HG03442 (cell line): ENCODE measurements around the gene SH3GL3.

Experiments
- ATAC-seq: cut with Tn5 transposase; IDR thresholded peaks from one replicate; pipeline ENCODE4 v1.9.1; 2021; ENCODE audit warnings: mild to moderate bottlenecking, moderate library complexity; ENCODE audit not compliant: unreplicated experiment

SH3GL3 gene

DNA sequence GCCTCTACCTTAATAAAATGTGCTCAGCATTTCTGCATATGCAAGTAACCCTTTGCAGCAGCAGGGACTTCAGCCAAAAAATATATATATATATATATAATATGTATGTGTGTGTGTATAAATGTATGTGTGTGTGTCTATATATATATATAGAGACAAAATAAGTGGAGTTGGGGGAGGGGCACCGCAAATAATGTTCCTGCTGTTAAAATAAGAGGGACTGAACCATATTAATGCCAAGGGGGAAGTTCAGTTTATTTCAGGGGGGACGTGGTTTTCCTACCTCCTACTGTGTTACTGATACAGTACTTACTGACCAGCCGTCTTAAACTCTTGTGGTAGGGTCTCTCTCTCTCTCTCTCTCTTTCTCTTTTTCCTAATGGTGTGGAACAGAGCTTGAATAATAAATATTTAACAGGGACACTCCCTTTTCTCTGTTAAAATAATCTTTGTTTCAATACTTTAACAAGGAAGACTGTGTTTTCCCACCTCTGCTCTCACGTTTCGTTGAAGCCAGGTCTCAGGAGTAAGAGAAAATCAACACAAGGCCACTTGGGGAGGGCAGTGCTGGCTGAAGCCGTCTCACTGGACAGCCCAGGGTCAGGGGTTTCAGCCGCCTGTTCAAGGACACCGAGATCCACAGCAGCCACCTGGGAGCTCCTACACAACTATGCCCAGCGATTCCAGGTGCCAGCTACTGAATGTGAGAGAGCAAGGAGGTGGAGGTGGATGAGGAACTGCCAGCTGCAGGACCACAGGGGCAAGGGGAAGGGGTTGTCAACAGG lies 164.0 kb downstream of the SH3GL3 start:
- ATAC-seq: no peak

DNA sequence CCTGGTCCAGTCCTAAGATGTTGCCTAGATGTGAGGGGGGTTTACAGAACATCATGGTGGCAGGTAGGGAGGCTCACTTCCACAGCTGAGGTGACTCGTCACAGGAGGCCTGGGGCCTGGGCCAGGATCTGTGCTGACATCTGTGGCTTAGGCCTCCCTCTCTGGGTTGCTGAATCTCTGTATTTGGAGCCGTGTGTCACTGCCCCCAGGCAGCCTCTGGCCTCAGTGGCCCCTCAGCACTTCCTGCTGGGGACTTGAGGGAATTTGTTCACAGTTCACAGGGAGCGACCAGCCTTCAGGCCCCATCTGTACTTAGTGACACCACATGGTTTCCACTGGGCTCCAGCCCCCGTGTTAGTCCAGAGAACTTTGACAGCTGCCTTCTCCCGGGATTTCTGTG lies 165.1 kb downstream of the SH3GL3 start:
- ATAC-seq: no peak

GRCh38 chr15:83612898-83613635 lies 165.9 kb downstream of the SH3GL3 start:
- no peak for ATAC-seq

DNA sequence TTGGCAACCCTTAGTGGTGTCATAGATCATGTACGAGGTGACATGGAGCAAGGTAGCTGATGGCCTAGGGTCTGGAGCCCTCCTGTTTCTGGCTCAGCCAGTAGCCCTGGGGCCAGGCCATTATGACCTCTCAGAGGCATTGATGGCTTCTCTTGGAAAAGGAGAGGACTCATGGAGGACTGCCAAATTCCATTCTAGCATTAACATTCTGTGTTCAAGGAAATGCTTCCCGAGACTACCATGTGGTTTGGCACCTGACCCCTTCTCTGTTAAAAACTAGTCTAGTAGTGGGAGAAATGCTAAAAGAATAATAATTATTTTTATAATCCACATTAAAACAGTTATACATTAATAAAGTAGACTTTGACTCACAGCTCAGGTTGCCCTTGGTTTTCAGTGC lies 166.6 kb downstream of the SH3GL3 start:
- ATAC-seq: no peak

- no peak for ATAC-seq
Measured at GRCh38 chr15:83616840-83617239, 169.7 kb downstream of the SH3GL3 start.

- no peak for ATAC-seq
Measured at GRCh38 chr15:83626171-83626802, 179.1 kb downstream of the SH3GL3 start.

GRCh38 chr15:83631534-83631933 lies 184.4 kb downstream of the SH3GL3 start:
- no peak for ATAC-seq

GRCh38 chr15:83643201-83643600 lies 196.1 kb downstream of the SH3GL3 start:
- no peak for ATAC-seq

DNA sequence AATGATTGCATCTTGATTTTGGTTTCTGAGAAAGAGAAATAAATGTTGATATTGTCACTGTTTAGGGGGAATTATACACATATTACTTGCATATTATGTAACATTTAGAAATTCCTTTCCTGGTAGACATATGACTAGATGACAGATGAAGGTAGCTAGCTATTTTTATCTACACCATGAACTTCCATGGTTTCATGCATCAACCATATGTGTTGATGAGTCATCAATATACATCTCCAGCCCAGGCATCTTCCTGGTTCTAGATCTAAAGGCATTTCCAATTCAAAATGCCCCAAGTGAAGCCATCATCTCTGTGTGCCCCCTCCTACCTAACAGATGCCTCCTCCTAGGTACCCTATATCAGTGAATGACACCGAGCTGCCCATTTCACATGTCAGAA lies 197.3 kb downstream of the SH3GL3 start:
- ATAC-seq: no peak

DNA sequence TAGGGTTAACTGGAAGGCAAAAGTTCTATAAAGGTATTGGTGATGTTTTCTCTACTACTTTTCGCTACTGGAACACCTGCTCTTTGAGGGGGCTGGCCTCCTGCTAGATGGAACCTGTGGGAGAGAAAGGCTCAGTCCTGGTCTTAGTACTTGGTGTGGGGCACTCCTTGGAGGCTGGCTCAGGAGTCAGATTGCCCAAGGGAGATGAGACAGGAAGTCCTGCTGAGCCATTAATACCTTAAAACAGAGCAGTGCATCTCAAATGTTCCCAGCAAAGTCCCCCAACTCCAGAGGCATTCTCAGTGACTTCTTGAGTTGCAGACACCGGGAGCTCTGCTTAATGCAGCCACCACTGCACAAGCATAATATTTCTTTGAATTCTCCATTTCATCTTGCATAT lies 203.7 kb downstream of the SH3GL3 start:
- ATAC-seq: no peak

GRCh38 chr15:83651541-83651940 lies 204.4 kb downstream of the SH3GL3 start:
- ATAC-seq: no peak

DNA sequence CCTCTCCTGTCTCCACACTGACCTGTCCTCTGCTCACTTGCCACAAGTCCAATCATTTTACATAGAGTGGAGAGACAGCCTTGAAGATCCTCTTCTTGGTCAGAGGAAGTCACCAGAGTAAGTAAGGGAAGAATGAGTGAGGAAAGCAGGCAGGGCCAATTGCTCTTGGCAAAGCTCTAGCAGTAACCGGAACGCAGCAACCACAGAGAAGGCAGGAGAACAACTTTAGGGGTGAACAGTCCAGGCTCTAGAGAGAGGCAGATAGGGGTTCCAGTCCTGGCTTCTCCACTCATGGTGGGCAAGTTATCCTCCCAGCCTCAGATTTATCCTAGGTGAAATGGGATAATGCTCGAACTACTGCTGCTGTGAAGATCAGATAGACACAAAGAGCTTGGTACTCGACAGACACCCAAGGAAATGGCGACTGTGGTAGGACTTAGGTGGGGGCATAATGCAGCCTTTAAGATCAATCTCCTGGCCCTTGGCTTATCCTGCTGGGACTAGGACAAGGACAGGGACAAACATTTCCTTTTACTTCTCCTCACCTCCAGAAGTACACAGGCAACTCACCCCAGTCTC lies 205.6 kb downstream of the SH3GL3 start:
- ATAC-seq: no peak

GRCh38 chr15:83653288-83653638 lies 206.1 kb downstream of the SH3GL3 start:
- no peak for ATAC-seq

DNA sequence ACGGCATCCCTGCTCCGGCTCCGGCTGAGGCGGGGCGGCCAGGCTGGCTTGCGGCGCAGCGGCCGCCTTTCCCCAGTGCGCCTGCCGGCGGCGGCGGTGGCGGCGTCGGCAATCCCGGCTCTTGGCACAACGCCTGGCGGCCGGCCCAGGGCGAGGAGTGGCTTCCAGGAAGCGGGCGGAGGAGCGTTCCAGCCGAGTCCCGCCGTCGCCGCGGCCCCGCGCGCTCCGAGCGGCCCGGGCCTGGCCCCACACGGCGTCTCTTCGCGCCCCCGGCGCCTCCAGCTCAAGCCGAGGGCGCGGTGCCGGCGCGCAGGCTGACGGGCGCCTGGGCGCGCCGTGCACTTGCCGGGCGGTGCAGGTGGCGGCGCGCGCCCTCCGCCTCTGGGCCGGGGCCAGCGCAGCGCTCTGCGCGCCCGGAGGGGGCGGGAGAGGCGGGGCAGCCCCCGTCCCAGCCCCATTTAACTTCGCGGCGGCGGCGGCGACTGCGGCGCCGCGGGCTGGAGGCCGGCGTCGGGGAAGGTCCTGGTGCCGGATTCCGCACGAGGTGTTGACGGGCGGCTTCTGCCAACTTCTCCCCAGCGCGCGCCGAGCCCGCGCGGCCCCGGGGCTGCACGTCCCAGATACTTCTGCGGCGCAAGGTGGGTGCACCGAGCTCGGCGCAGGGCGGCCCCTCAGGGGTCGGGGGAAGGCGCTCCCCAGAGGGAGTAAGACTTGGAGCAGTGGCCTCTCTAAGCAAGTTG lies 206.7 kb downstream of the SH3GL3 start, which contains the start of gene ADAMTSL3:
ADAMTSL3 (plus strand) TSS at position 485 of the 740 bp plus-strand sequence. CDS start 1,639 bp downstream, outside the sequence.
- ATAC-seq: no peak

GRCh38 chr15:83654379-83655236 lies 207.5 kb downstream of the SH3GL3 start:
- ATAC-seq: no peak

GRCh38 chr15:83655237-83655616 lies 208.1 kb downstream of the SH3GL3 start:
- no peak for ATAC-seq

- no peak for ATAC-seq
Measured at GRCh38 chr15:83656192-83656591, 209.1 kb downstream of the SH3GL3 start.

GRCh38 chr15:83656943-83657528 lies 209.9 kb downstream of the SH3GL3 start:
- no peak for ATAC-seq

DNA sequence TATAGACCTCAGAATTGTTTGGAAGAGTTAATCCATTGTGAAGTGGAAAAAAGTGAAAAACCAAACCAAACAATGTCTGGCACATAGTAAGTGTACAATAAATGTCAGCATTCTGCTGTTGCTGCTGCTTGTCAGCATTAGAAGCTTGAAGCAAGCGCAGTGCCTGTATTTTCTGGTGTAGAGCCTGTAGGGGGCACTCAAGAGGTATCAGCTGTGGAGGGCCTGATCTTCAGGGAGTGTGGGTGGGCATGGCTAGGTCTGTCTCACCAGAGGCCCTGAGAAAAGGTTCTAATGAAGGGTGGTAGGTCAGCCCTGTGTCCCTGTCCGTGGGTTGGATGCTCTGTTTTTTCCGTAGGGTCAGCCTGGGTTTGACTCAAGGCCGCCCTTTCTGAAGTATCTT lies 210.4 kb downstream of the SH3GL3 start:
- ATAC-seq: no peak
